ENCODE data around the gene LHFPL4. TPM values are rescaled to one million over a fixed set of nuclear protein-coding genes. Genes with fewer than 3 reads are reported as not detected.

LHFPL4 gene
- total and polyA plus RNA-seq, 4 donors = 0.08 TPM; not detected in 3

DNA sequence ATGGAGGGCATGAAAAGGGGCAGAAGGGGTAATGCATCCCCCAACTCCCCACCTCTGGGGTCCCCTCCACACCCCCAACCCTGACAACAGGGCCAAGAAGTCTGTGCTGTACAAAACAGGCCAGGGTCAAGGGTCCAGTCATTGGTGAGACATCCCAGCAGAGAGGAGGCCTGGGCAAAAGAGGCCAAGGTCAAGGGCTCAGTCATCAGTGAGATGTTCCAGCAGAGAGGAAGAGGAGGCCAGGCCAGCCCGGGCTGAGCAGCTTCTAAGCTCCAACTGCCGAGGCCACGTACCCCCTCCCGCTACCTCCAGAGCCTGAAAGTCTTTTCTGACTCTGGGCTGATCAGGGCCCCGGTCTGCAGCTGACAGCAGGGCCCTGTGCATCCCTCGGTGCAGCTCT lies 52.4 kb downstream of the LHFPL4 start:
- Histone ChIP-seq H3K36me3 (ENCODE audit: control insufficient read depth in 4 of 4, insufficient read depth in 3 of 4, low read depth in 1 of 4, low read length in 3 of 4) (no peaks in the 10 kb centered on the region), H3K27me3 (ENCODE audit: control insufficient read depth in 4 of 4, insufficient read depth in 4 of 4, low read length in 3 of 4) (peaks cover 0 to 3% (median 0%) of the 10 kb centered on the region in 4 donors), H3K4me3 (ENCODE audit: low read depth in 1 of 3, low read length in 3 of 3) (no peak overlapping the region), H3K9me3 (ENCODE audit: control insufficient read depth in 4 of 4, low read length in 3 of 4) (no peaks in the 10 kb centered on the region), H3K27ac (ENCODE audit: low read depth in 1 of 2, low read length in 2 of 2) (no peak overlapping the region), H3K9ac (ENCODE audit: low read depth in 1 of 2, low read length in 2 of 2) (no peak overlapping the region), H3K4me1 (ENCODE audit: control insufficient read depth in 4 of 4, insufficient read depth in 4 of 4, low read length in 3 of 4) (peaks cover 0 to 8% (median 2%) of the 10 kb centered on the region in 4 donors)
- WGBS = 69% methylated on average over 6 of the region's 6 CpGs
- TF ChIP-seq FOXA2 (IDR thresholded peaks at IDR 0.05) (no peak), ZBTB33 (IDR thresholded peaks at IDR 0.05) (no peak), RXRA (IDR thresholded peaks at IDR 0.05) (no peak), SP1 (IDR thresholded peaks at IDR 0.05) (no peak), EGR1 (IDR thresholded peaks at IDR 0.05; ENCODE audit: low read depth in 2 of 2) (no peak), RAD21 (IDR thresholded peaks at IDR 0.05) (no peak), HNF4G (IDR thresholded peaks at IDR 0.05) (no peak), MAX (IDR thresholded peaks at IDR 0.05) (no peak), TAF1 (conservative IDR thresholded peaks at IDR 0.05) (no peak), FOXA1 (IDR thresholded peaks at IDR 0.05) (no peak), GABPA (IDR thresholded peaks at IDR 0.05 in 1 of 2, conservative IDR thresholded peaks at IDR 0.05 in 1 of 2) (no peak), NR2F2 (IDR thresholded peaks at IDR 0.05) (no peak), REST (IDR thresholded peaks at IDR 0.05) (no peak), HNF4A (conservative IDR thresholded peaks at IDR 0.05) (no peak), JUND (IDR thresholded peaks at IDR 0.05) (no peak), YY1 (IDR thresholded peaks at IDR 0.05) (no peak)
- TF ChIP-seq, protein P1, sequence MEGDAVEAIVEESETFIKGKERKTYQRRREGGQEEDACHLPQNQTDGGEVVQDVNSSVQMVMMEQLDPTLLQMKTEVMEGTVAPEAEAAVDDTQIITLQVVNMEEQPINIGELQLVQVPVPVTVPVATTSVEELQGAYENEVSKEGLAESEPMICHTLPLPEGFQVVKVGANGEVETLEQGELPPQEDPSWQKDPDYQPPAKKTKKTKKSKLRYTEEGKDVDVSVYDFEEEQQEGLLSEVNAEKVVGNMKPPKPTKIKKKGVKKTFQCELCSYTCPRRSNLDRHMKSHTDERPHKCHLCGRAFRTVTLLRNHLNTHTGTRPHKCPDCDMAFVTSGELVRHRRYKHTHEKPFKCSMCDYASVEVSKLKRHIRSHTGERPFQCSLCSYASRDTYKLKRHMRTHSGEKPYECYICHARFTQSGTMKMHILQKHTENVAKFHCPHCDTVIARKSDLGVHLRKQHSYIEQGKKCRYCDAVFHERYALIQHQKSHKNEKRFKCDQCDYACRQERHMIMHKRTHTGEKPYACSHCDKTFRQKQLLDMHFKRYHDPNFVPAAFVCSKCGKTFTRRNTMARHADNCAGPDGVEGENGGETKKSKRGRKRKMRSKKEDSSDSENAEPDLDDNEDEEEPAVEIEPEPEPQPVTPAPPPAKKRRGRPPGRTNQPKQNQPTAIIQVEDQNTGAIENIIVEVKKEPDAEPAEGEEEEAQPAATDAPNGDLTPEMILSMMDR (IDR thresholded peaks at IDR 0.05; ENCODE audit: low read depth, low read length, missing input control) = no peak
- TF ChIP-seq, protein P2, sequence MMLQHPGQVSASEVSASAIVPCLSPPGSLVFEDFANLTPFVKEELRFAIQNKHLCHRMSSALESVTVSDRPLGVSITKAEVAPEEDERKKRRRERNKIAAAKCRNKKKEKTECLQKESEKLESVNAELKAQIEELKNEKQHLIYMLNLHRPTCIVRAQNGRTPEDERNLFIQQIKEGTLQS (IDR thresholded peaks at IDR 0.05) = no peak
- DNase-seq (ENCODE audit: low spot score) = no peak

All from liver (tissue), 9 donors.